SK-N-SH (cell line): ENCODE results near the gene SERPINB8. TPM values are rescaled to one million over a fixed set of nuclear protein-coding genes. Genes with fewer than 3 reads are reported as not detected.

Source experiments
- polyA plus RNA-seq, 3 experiments: library from polyadenylated mRNA; depleted of rRNA; stranded (reverse); fragments of >200 nt; gene quantifications; 2 replicates each; pipeline ENCODE4 v1.2.3, GENCODE V29; 2012

SERPINB8 gene
- polyA plus RNA-seq, 1 of the 3 experiments (the other 2 are of a cell fraction) = 3.4 TPM

Other genes with a start within 250 kb of the SERPINB8 start
- 99.5 and 170 TPM in 2 replicates for gene SERPINB7, start 194.7 kb upstream of the SERPINB8 start, polyA plus RNA-seq (2012; rRNA removed)
- gene SERPINB2, start 82.4 kb upstream of the SERPINB8 start, polyA plus RNA-seq (2012; rRNA removed) = 5.9 and 9.8 TPM in 2 replicates
- 0.10 and 0.15 TPM in 2 replicates for gene SERPINB10, start 62.1 kb upstream of the SERPINB8 start, polyA plus RNA-seq (2012; rRNA removed)
- gene HMSD, start 20.8 kb upstream of the SERPINB8 start, polyA plus RNA-seq (2012; rRNA removed) = not detected in 2 replicates
- gene LINC00305, start 179.0 kb downstream of the SERPINB8 start, polyA plus RNA-seq (2012; rRNA removed) = not detected in 2 replicates